WTC11 (cell line): ENCODE data around the gene BRD4. TPM values are rescaled to one million over a fixed set of nuclear protein-coding genes. Genes with fewer than 3 reads are reported as not detected.

Experiments
- ATAC-seq: fragments of 200-7000 bp; cut with Tn5 transposase; 2 replicates; pipeline ENCODE4 v1.10.0; 2021; ENCODE audit warnings: mild to moderate bottlenecking, moderate library complexity
- CTCF ChIA-PET: fragments of 300-600 bp; sonication (Branson Sonifier 250); formaldehyde crosslinking; loops from one replicate; lab custom pipeline; 2021; ENCODE audit warnings: antibody characterized with exemption; lab: Charles Lee
- POLR2A ChIA-PET: fragments of 350-600 bp; sonication (Branson Sonifier 250); formaldehyde crosslinking; loops from one replicate; lab custom pipeline; 2021; ENCODE audit warnings: antibody characterized with exemption; lab: Charles Lee
- DNase-seq: peaks from one replicate; pipeline ENCODE4 v3.0.0; 2021; ENCODE audit warnings: low spot score
- H3K27ac Mint-ChIP-seq: 2 replicates; pipeline ENCODE4 v1.8.0; 2021; ENCODE audit warnings: mixed read lengths
- H3K27me3 Mint-ChIP-seq: 2 replicates; pipeline ENCODE4 v1.8.0; 2021; ENCODE audit warnings: low read depth, mild to moderate bottlenecking, moderate library complexity, mixed read lengths
- H3K36me3 Mint-ChIP-seq: 2 replicates; pipeline ENCODE4 v1.8.0; 2021; ENCODE audit warnings: mixed read lengths
- H3K4me1 Mint-ChIP-seq: 2 replicates; pipeline ENCODE4 v1.8.0; 2022; ENCODE audit warnings: mixed read lengths
- H3K4me3 Mint-ChIP-seq: 2 replicates; pipeline ENCODE4 v1.8.0; 2021; ENCODE audit warnings: mild to moderate bottlenecking, moderate library complexity, mixed read lengths
- H3K9me3 Mint-ChIP-seq: 2 replicates; pipeline ENCODE4 v1.8.0; 2021; ENCODE audit warnings: mixed read lengths
- ATF1 ChIP-seq: sonication (generic); formaldehyde crosslinking; IDR thresholded peaks from 2 replicates; pipeline ENCODE4 v1.8.1; 2023; ENCODE audit warnings: mild to moderate bottlenecking, moderate library complexity, missing genetic modification reagents
- CREM ChIP-seq: sonication (generic); formaldehyde crosslinking; IDR thresholded peaks from 2 replicates; pipeline ENCODE4 v1.8.1; 2022; ENCODE audit warnings: mild to moderate bottlenecking, missing genetic modification reagents, moderate library complexity
- CTCF ChIP-seq: fragments of 200-600 bp; IDR thresholded peaks from 2 replicates; pipeline ENCODE4 v1.8.0; 2022; ENCODE audit warnings: antibody characterized with exemption
- E2F5 ChIP-seq: sonication (generic); formaldehyde crosslinking; IDR thresholded peaks from 2 replicates; pipeline ENCODE4 v1.8.1; 2022; ENCODE audit warnings: mild to moderate bottlenecking, moderate library complexity, missing genetic modification reagents
- FOXP1 ChIP-seq: sonication (generic); formaldehyde crosslinking; IDR thresholded peaks from 2 replicates; pipeline ENCODE4 v1.8.0; 2022; ENCODE audit warnings: missing genetic modification reagents, mild to moderate bottlenecking, moderate library complexity, borderline replicate concordance
- GRHL2 ChIP-seq: fragments of 250-450 bp; sonication (Bioruptor Pico); IDR thresholded peaks from 2 replicates; pipeline ENCODE4 v1.8.0; 2022; ENCODE audit warnings: mild to moderate bottlenecking, moderate library complexity; ENCODE audit not compliant: insufficient replicate concordance, severe bottlenecking
- HMGA2 ChIP-seq: fragments of 250-450 bp; sonication (Bioruptor Pico); IDR thresholded peaks from 2 replicates; pipeline ENCODE4 v1.4.0; 2021; ENCODE audit warnings: mild to moderate bottlenecking, moderate library complexity
- NR1H2 ChIP-seq: sonication (generic); formaldehyde crosslinking; IDR thresholded peaks from 2 replicates; pipeline ENCODE4 v1.9.0; 2021; ENCODE audit warnings: mild to moderate bottlenecking, moderate library complexity, missing genetic modification reagents
- OVOL2 ChIP-seq: fragments of 250-450 bp; sonication (Bioruptor Pico); IDR thresholded peaks from 2 replicates; pipeline ENCODE4 v1.9.0; 2021; ENCODE audit warnings: mild to moderate bottlenecking, borderline replicate concordance
- STAT6 ChIP-seq: sonication (generic); formaldehyde crosslinking; conservative IDR thresholded peaks from 2 replicates; pipeline ENCODE4 v1.8.1; 2023; ENCODE audit warnings: mild to moderate bottlenecking, low read depth, missing genetic modification reagents, moderate library complexity
- USF1 ChIP-seq: sonication (generic); formaldehyde crosslinking; IDR thresholded peaks from 2 replicates; pipeline ENCODE4 v1.8.0; 2022; ENCODE audit warnings: mild to moderate bottlenecking, missing genetic modification reagents
- ZBTB21 ChIP-seq: sonication (generic); formaldehyde crosslinking; IDR thresholded peaks from 2 replicates; pipeline ENCODE4 v1.8.1; 2023; ENCODE audit warnings: mild to moderate bottlenecking, missing genetic modification reagents, borderline replicate concordance
- ZNF121 ChIP-seq: sonication (generic); formaldehyde crosslinking; IDR thresholded peaks from 2 replicates; pipeline ENCODE4 v1.8.0; 2023; ENCODE audit warnings: missing genetic modification reagents
- ZNF423 ChIP-seq: fragments of 250-450 bp; sonication (Bioruptor Pico); IDR thresholded peaks from 2 replicates; pipeline ENCODE4 v2.1.2; 2022; ENCODE audit warnings: mild to moderate bottlenecking, moderate library complexity
- total RNA-seq: library from RNA; stranded (reverse); gene quantifications from 3 replicates; pipeline ENCODE4 v1.2.3, GENCODE V29; 2021
- TF ChIP-seq, protein P1 (sequence below): sonication (generic); formaldehyde crosslinking; IDR thresholded peaks from 2 replicates; pipeline ENCODE4 v1.8.1; 2023; ENCODE audit warnings: mild to moderate bottlenecking, missing genetic modification reagents, moderate library complexity
- TF ChIP-seq, protein P2 (sequence below): fragments of 250-450 bp; sonication (Bioruptor Pico); conservative IDR thresholded peaks from 2 replicates; pipeline ENCODE4 v1.9.0; 2021; ENCODE audit warnings: mild to moderate bottlenecking

Gene BRD4
- total RNA-seq, 1 experiment from 2014 or later = 128 TPM

- no peak for TF ChIP-seq STAT6 (CRISPR knock-in tag)
- TF ChIP-seq ZBTB21 (CRISPR knock-in tag) = no peak
- TF ChIP-seq E2F5 (CRISPR knock-in tag) = no peak
Observed at GRCh38 chr19:15248648-15249527, 83.5 kb downstream of the BRD4 start (continued).

- no peaks in the 10 kb centered on the region for H3K27me3 Mint-ChIP-seq
Observed at GRCh38 chr19:15248106-15248505, 84.2 kb downstream of the BRD4 start.

More at GRCh38 chr19:15248106-15248505, 84.2 kb downstream of the BRD4 start:
- no peak for DNase-seq
- TF ChIP-seq ZNF121 (CRISPR knock-in tag) (no peak), GRHL2 (CRISPR knock-in tag) (no peak), FOXP1 (CRISPR knock-in tag) (no peak), NR1H2 (CRISPR knock-in tag) (no peak), OVOL2 (CRISPR knock-in tag) (no peak), CTCF (no peak), USF1 (CRISPR knock-in tag) (no peak), CREM (CRISPR knock-in tag) (no peak), HMGA2 (CRISPR knock-in tag) (no peak), ATF1 (CRISPR knock-in tag) (no peak), ZNF423 (CRISPR knock-in tag) (no peak)
- TF ChIP-seq, protein P1, sequence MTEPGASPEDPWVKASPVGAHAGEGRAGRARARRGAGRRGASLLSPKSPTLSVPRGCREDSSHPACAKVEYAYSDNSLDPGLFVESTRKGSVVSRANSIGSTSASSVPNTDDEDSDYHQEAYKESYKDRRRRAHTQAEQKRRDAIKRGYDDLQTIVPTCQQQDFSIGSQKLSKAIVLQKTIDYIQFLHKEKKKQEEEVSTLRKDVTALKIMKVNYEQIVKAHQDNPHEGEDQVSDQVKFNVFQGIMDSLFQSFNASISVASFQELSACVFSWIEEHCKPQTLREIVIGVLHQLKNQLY (CRISPR knock-in tag) = no peak
- TF ChIP-seq, protein P2, sequence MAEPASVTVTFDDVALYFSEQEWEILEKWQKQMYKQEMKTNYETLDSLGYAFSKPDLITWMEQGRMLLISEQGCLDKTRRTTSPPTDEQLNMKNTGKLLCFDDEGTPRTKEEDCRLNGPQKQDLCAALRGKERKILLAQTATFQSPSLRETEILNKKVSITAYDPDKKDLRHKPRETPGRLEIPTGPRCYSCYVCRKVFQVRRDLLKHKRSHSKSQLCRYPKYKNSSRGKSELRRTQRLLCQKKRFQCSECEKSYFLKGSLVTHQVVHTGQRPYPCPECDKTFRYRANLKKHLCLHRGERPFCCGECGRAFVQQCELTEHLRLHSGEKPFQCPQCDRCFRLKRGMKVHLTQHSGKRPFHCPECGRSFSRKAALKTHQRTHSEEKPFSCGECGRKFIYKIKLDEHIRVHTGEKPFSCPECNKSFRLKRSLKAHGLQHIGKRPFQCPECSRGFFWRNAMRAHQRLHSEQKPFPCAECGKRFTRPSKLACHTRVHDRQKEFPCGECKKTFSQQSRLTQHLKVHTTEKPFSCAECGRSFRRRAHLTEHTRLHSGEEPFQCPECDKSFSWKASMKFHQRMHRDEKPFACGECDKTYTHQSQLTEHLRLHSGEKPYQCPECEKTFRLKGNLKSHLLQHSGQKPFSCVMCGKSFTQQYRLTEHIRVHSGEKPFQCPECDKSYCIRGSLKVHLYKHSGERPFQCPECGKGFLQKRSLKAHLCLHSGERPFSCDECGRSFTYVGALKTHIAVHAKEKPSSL (CRISPR knock-in tag) = no peak
- TF ChIP-seq, all 79 proteins: peak for 0
- H3K36me3 Mint-ChIP-seq = peaks cover 46% of the 10 kb centered on the region
- H3K27ac Mint-ChIP-seq = peak overlapping the region; percentile 49; the same call in 1 of the 2 replicates
- no peak for ATAC-seq
- peaks cover 10% of the 10 kb centered on the region for H3K4me1 Mint-ChIP-seq
- no peaks in the 10 kb centered on the region for H3K9me3 Mint-ChIP-seq
- ChIA-PET CTCF (interaction anchor here (0.6 kb wide), 1 partner anchor 11 kb away, joined by 3 read pairs; no protein-coding TSS in a partner anchor), POLR2A (no interaction called here)
- no peak overlapping the region for H3K4me3 Mint-ChIP-seq
